ENCODE measurements around the gene GFRA3. TPM values are rescaled to one million over a fixed set of nuclear protein-coding genes. Genes with fewer than 3 reads are reported as not detected.

GFRA3 gene
- total and polyA plus RNA-seq, 2 donors (not counting 1 experiment from before 2014, with no cell fraction given): not detected

GRCh38 chr5:138210985-138211384 is 63.4 kb downstream of the GFRA3 start:
- Histone ChIP-seq H3K36me3 (ENCODE audit: control insufficient read depth, insufficient read depth, low read length) (no peaks in the 10 kb centered on the region), H3K4me3 (replicated peaks in 1 of 4; ENCODE audit: control extremely low read depth in 1 of 4, insufficient read depth in 1 of 4, low read depth in 3 of 4, low read length in 4 of 4) (no peak overlapping the region), H3K9ac (ENCODE audit: insufficient read depth, low read length) (no peak overlapping the region), H3K27ac (ENCODE audit: insufficient read depth, low read length) (no peak overlapping the region), H2AFZ (ENCODE audit: low read length) (no peak overlapping the region), H3K4me1 (ENCODE audit: control insufficient read depth, extremely low read depth, insufficient read depth, low read length) (no peaks in the 10 kb centered on the region), H3K4me2 (ENCODE audit: extremely low read depth, insufficient read depth, low read length) (no peak overlapping the region), H3K79me2 (ENCODE audit: control insufficient read depth, insufficient read depth, low read length) (peaks cover 39% of the 10 kb centered on the region), H3K27me3 (ENCODE audit: control insufficient read depth, insufficient read depth, low read length) (no peaks in the 10 kb centered on the region), H3K9me3 (ENCODE audit: control insufficient read depth, insufficient read depth, low read depth, low read length) (no peaks in the 10 kb centered on the region), H4K20me1 (ENCODE audit: control insufficient read depth, extremely low read depth, insufficient read depth, low read length) (no peaks in the 10 kb centered on the region)
- DNase-seq (ENCODE audit: low read depth in 2 of 2): no peak
- TF ChIP-seq EZH2 (IDR thresholded peaks at IDR 0.05; ENCODE audit: low read length, missing control alignments): no peak
- TF ChIP-seq CTCF (conservative IDR thresholded peaks at IDR 0.05 in 1 of 2, IDR thresholded peaks at IDR 0.05 in 1 of 2; ENCODE audit: low read depth in 1 of 2, low read length in 2 of 2): no peak

Other genes starting within 250 kb of the GFRA3 start
- gene FAM13B, start 241.5 kb downstream of the GFRA3 start, total RNA-seq: 19.8 and 25.1 TPM in 2 replicates
- 19.2 and 20.7 TPM in 2 replicates for gene FAM13B, start 241.5 kb downstream of the GFRA3 start, polyA plus RNA-seq
- not detected in 2 replicates for gene WNT8A, start 190.6 kb downstream of the GFRA3 start, total RNA-seq
- not detected in 2 replicates for gene WNT8A, start 190.6 kb downstream of the GFRA3 start, polyA plus RNA-seq
- gene NME5, start 135.2 kb downstream of the GFRA3 start, total RNA-seq: 2.5 and 3.3 TPM in 2 replicates
- gene NME5, start 135.2 kb downstream of the GFRA3 start, polyA plus RNA-seq: 1.2 and 1.8 TPM in 2 replicates
- 38.5 and 47.4 TPM in 2 replicates for gene BRD8, start 96.0 kb downstream of the GFRA3 start, total RNA-seq
- gene BRD8, start 96.0 kb downstream of the GFRA3 start, polyA plus RNA-seq: 52.1 and 62.2 TPM in 2 replicates
- gene KIF20A, start 95.5 kb downstream of the GFRA3 start, total RNA-seq: 1.8 and 23.8 TPM in 2 replicates
- gene KIF20A, start 95.5 kb downstream of the GFRA3 start, polyA plus RNA-seq: 17.4 and 68.7 TPM in 2 replicates
- 21.3 and 26.8 TPM in 2 replicates for gene CDC23, start 61.3 kb downstream of the GFRA3 start, total RNA-seq
- 28.8 and 31.8 TPM in 2 replicates for gene CDC23, start 61.3 kb downstream of the GFRA3 start, polyA plus RNA-seq
- 0.26 and 3.0 TPM in 2 replicates for gene CDC25C, start 57.2 kb upstream of the GFRA3 start, total RNA-seq
- gene CDC25C, start 57.2 kb upstream of the GFRA3 start, polyA plus RNA-seq: 2.4 and 9.9 TPM in 2 replicates
- 36.0 and 44.9 TPM in 2 replicates for gene FAM53C, start 63.6 kb upstream of the GFRA3 start, total RNA-seq
- gene FAM53C, start 63.6 kb upstream of the GFRA3 start, polyA plus RNA-seq: 30.3 and 33.8 TPM in 2 replicates
- gene KDM3B, start 78.1 kb upstream of the GFRA3 start, total RNA-seq: 39.8 and 49.4 TPM in 2 replicates
- 23.6 and 25.7 TPM in 2 replicates for gene KDM3B, start 78.1 kb upstream of the GFRA3 start, polyA plus RNA-seq
- gene REEP2, start 164.4 kb upstream of the GFRA3 start, total RNA-seq: 5.9 and 14.4 TPM in 2 replicates
- gene REEP2, start 164.4 kb upstream of the GFRA3 start, polyA plus RNA-seq: 6.1 and 17.7 TPM in 2 replicates
- gene EGR1, start 190.9 kb upstream of the GFRA3 start, total RNA-seq: 7.2 and 8.8 TPM in 2 replicates
- gene EGR1, start 190.9 kb upstream of the GFRA3 start, polyA plus RNA-seq: 5.8 and 50.9 TPM in 2 replicates